HCT116 (cell line): ENCODE data around the gene PTPA.

Experiments
- ATF3 ChIP-seq: IDR thresholded peaks from 2 replicates; pipeline ENCODE4 v1.6.1; 2012
- CTCF ChIP-seq, 3 experiments: fragments of 200-600 bp in 1 of 3; sonication (generic) in 1 of 3; IDR thresholded peaks in 2 of 3; conservative IDR thresholded peaks in 1 of 3; 2 replicates each; pipeline ENCODE4 v1.5.1; 2012 to 2017; ENCODE audit warnings: low read depth in 2 of 3, low read length in 2 of 3, antibody characterized with exemption in 1 of 3, borderline replicate concordance in 1 of 3, control low read depth in 1 of 3, mild to moderate bottlenecking in 1 of 3, mixed read lengths in 1 of 3, mixed run types in 1 of 3, moderate library complexity in 1 of 3; ENCODE audit not compliant: insufficient read depth in 1 of 3

- TF ChIP-seq CTCF (IDR thresholded peaks at IDR 0.05 in 2 of 3, conservative IDR thresholded peaks at IDR 0.05 in 1 of 3; ENCODE audit: borderline replicate concordance in 1 of 3, insufficient read depth in 1 of 3, low read depth in 2 of 3, low read length in 2 of 3) (no peak), ATF3 (no peak)
These were observed 30.1 kb downstream of the PTPA start for GRCh38 chr9:129141066-129142041.
